ENCODE results near the gene TPRG1L. TPM values are rescaled to one million over a fixed set of nuclear protein-coding genes. Genes with fewer than 3 reads are reported as not detected.

The TPRG1L gene
- total and polyA plus RNA-seq, 2 of the 4 experiments (the other 2 are of a cell fraction), result 25.3 to 39.5 TPM

DNA sequence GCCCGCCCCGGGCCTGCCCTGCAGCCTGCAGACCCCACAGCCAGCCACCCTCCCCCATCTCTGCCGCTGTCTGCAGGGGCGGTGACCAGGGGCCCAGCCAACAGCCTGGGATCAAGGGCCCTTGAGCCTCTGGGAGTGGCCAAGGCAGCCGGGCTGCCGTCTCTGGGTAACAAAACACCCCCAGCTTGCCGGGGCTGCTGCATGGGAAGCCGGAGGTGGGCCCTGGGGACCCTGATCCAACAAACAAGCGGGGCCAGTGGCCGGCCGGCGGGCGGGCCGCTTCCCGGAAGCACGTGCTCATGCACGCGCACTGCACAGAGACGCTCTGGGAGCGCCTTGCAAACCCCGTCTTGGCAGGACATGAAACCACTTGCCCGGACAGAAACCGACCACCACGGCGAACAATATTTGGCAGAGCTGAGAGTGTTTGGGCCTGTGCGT, 26.7 kb upstream of the TPRG1L start:
- H2BK20ac ChIP-seq (ENCODE audit: low read depth, low read length), result no peak overlapping the region
- no peak overlapping the region for H4K8ac ChIP-seq (ENCODE audit: low read depth in 2 of 2, low read length in 2 of 2)
- no peak overlapping the region for H3K4me2 ChIP-seq (ENCODE audit: low read depth, low read length)
- no peak overlapping the region for H3K14ac ChIP-seq (replicated peaks; ENCODE audit: low read depth, low read length)
- DNase-seq, result no peak
- ATAC-seq (ENCODE audit: low read depth), result no peak; the same call in 1 of the 2 replicates
- ChIA-PET CTCF (no interaction called here), POLR2A (ENCODE audit: unreplicated experiment) (no interaction called here)
- H3K18ac ChIP-seq (ENCODE audit: low read depth, low read length), result no peak overlapping the region
- H4K91ac ChIP-seq (ENCODE audit: insufficient read depth, low read depth, low read length), result no peak overlapping the region
- H2BK5ac ChIP-seq (ENCODE audit: low read depth, low read length, poor library complexity, severe bottlenecking), result no peak overlapping the region
- H4K5ac ChIP-seq (ENCODE audit: low read depth, low read length), result no peak overlapping the region
- intact Hi-C loops (cut with micrococcal nuclease), result no loop called here
- no TSS peak for BruUV-seq (replicated peaks)
- no peaks in the 10 kb centered on the region for H3K79me1 ChIP-seq (ENCODE audit: low read depth in 1 of 2, low read length in 2 of 2)
- no peak overlapping the region for H2AK5ac ChIP-seq (ENCODE audit: low read depth, low read length)
- no peak overlapping the region for H3K9ac ChIP-seq (ENCODE audit: low read depth, low read length)
- peak overlapping the region; percentile 32 for H2AFZ ChIP-seq (replicated peaks; ENCODE audit: low read length, poor library complexity)
- peaks cover 11% of the 10 kb centered on the region for H3K27me3 ChIP-seq (ENCODE audit: control insufficient read depth, insufficient read depth, low read length)
- in situ Hi-C loops (cut with MboI; ENCODE audit: low sequenced_read_pairs), result no loop called here
- H3K56ac ChIP-seq (ENCODE audit: extremely low read depth, insufficient read depth, low read length), result no peak overlapping the region
- WGBS, 2 experiments (ENCODE audit: extremely low coverage in 2 of 2, insufficient read length in 1 of 2), result 29% methylated on average over 17 of the region's 26 CpGs; no CpG with 5 or more reads in 1 of the 2 experiments
- no peaks in the 10 kb centered on the region for H3K9me3 ChIP-seq (ENCODE audit: control insufficient read depth, insufficient read depth, low read length)
- no peaks in the 10 kb centered on the region for H3K4me1 ChIP-seq (ENCODE audit: control insufficient read depth, insufficient read depth, low read length)
- no peaks in the 10 kb centered on the region for H3K9me1 ChIP-seq (ENCODE audit: insufficient read depth, low read length)
- no peak overlapping the region for H3K27ac ChIP-seq (ENCODE audit: insufficient read depth, low read length)
- peak overlapping the region; percentile 16 for H2AK9ac ChIP-seq (replicated peaks; ENCODE audit: low read depth, low read length, poor library complexity)
- H3K23ac ChIP-seq (ENCODE audit: low read depth, low read length), result no peak overlapping the region
- no peaks in the 10 kb centered on the region for H4K20me1 ChIP-seq (ENCODE audit: insufficient read depth, low read length)
- H3K4ac ChIP-seq (ENCODE audit: low read depth, low read length), result no peak overlapping the region
- H2BK120ac ChIP-seq (ENCODE audit: low read depth, low read length), result no peak overlapping the region
- dilution Hi-C loops (cut with HindIII; ENCODE audit: low sequenced_read_pairs, unreplicated experiment), result no loop called here
- H2BK15ac ChIP-seq (ENCODE audit: low read depth, low read length), result no peak overlapping the region
- no peak for TF ChIP-seq CHD1 (IDR thresholded peaks at IDR 0.05; ENCODE audit: low read depth, low read length)
- TF ChIP-seq SMC3 (IDR thresholded peaks at IDR 0.05; ENCODE audit: low read depth, low read length), result no peak
- TF ChIP-seq, protein P1, sequence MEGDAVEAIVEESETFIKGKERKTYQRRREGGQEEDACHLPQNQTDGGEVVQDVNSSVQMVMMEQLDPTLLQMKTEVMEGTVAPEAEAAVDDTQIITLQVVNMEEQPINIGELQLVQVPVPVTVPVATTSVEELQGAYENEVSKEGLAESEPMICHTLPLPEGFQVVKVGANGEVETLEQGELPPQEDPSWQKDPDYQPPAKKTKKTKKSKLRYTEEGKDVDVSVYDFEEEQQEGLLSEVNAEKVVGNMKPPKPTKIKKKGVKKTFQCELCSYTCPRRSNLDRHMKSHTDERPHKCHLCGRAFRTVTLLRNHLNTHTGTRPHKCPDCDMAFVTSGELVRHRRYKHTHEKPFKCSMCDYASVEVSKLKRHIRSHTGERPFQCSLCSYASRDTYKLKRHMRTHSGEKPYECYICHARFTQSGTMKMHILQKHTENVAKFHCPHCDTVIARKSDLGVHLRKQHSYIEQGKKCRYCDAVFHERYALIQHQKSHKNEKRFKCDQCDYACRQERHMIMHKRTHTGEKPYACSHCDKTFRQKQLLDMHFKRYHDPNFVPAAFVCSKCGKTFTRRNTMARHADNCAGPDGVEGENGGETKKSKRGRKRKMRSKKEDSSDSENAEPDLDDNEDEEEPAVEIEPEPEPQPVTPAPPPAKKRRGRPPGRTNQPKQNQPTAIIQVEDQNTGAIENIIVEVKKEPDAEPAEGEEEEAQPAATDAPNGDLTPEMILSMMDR (conservative IDR thresholded peaks at IDR 0.05; ENCODE audit: low read depth, low read length), result no peak
- TF ChIP-seq CEBPB (IDR thresholded peaks at IDR 0.05; ENCODE audit: low read depth, low read length), result no peak
- TF ChIP-seq, protein P2, sequence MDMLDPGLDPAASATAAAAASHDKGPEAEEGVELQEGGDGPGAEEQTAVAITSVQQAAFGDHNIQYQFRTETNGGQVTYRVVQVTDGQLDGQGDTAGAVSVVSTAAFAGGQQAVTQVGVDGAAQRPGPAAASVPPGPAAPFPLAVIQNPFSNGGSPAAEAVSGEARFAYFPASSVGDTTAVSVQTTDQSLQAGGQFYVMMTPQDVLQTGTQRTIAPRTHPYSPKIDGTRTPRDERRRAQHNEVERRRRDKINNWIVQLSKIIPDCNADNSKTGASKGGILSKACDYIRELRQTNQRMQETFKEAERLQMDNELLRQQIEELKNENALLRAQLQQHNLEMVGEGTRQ (IDR thresholded peaks at IDR 0.05; ENCODE audit: low read depth, low read length), result no peak
- TF ChIP-seq MXI1 (IDR thresholded peaks at IDR 0.05; ENCODE audit: borderline replicate concordance, low read depth, low read length), result no peak
- H3K36me3 ChIP-seq (ENCODE audit: control insufficient read depth, insufficient read depth, low read length), result no peaks in the 10 kb centered on the region
- no peak overlapping the region for H3K4me3 ChIP-seq (ENCODE audit: insufficient read depth, low read depth, low read length)

All from IMR-90 (cell line).